GM12878 (cell line): ENCODE results near the gene IER5. TPM values are rescaled to one million over a fixed set of nuclear protein-coding genes. Genes with fewer than 3 reads are reported as not detected.

Experiments used
- BACH1 ChIP-seq: fragments of 450-650 bp; IDR thresholded peaks from 2 replicates; pipeline ENCODE4 v1.6.1; 2017; ENCODE audit warnings: mild to moderate bottlenecking, borderline replicate concordance
- BHLHE40 ChIP-seq, 2 experiments: fragments of 450-650 bp in 1 of 2; IDR thresholded peaks; 2 replicates each; pipeline ENCODE4 v1.6.1; 2011 to 2017; ENCODE audit warnings: low read depth in 2 of 2, borderline replicate concordance in 1 of 2, improper control_type of control experiment in 1 of 2, low read length in 1 of 2, mild to moderate bottlenecking in 1 of 2
- CBX3 ChIP-seq: fragments of 200-600 bp; sonication (generic); IDR thresholded peaks from 2 replicates; pipeline ENCODE4 v1.6.1; 2016; ENCODE audit warnings: low read depth, borderline replicate concordance
- CUX1 ChIP-seq: IDR thresholded peaks from 2 replicates; pipeline ENCODE4 v1.6.1; 2012; ENCODE audit warnings: improper control_type of control experiment, low read depth, low read length; ENCODE audit not compliant: insufficient replicate concordance
- EED ChIP-seq: sonication (generic); IDR thresholded peaks from 2 replicates; pipeline ENCODE4 v1.6.1; 2016; ENCODE audit warnings: antibody characterized with exemption, low read depth
- ETV6 ChIP-seq, 2 experiments: fragments of 450-650 bp in 1 of 2; IDR thresholded peaks in 1 of 2; conservative IDR thresholded peaks in 1 of 2; 2 replicates each; pipeline ENCODE4 v1.6.1; 2014; ENCODE audit warnings: antibody characterized with exemption in 1 of 2, borderline replicate concordance in 1 of 2, low read depth in 1 of 2, mild to moderate bottlenecking in 1 of 2, moderate library complexity in 1 of 2
- EZH2 ChIP-seq: IDR thresholded peaks from 2 replicates; pipeline ENCODE4 v1.6.1; 2012; ENCODE audit warnings: low read depth, mild to moderate bottlenecking, control low read depth, inconsistent platforms, low read length, borderline replicate concordance; ENCODE audit not compliant: control insufficient read depth
- GATAD2B ChIP-seq: fragments of 450-650 bp; conservative IDR thresholded peaks from 2 replicates; pipeline ENCODE4 v1.6.1; 2017; ENCODE audit warnings: low read depth, mild to moderate bottlenecking, moderate library complexity
- HCFC1 ChIP-seq: fragments of 150-350 bp; IDR thresholded peaks from 2 replicates; pipeline ENCODE4 v1.6.1; 2014; ENCODE audit warnings: low read length
- HDAC6 ChIP-seq: fragments of 200-600 bp; sonication (generic); IDR thresholded peaks from one replicate; pipeline ENCODE4 v1.8.0; 2017; ENCODE audit warnings: antibody characterized with exemption; ENCODE audit not compliant: unreplicated experiment
- MEF2A ChIP-seq: IDR thresholded peaks from 2 replicates; pipeline ENCODE4 v1.6.1; 2011; ENCODE audit warnings: low read depth, mild to moderate bottlenecking, low read length, moderate library complexity; ENCODE audit not compliant: insufficient read depth
- NFYA ChIP-seq: IDR thresholded peaks from 2 replicates; pipeline ENCODE4 v1.6.1; 2011; ENCODE audit warnings: low read depth, mild to moderate bottlenecking, low read length, improper control_type of control experiment, borderline replicate concordance
- RCOR1 ChIP-seq: conservative IDR thresholded peaks from 2 replicates; pipeline ENCODE4 v1.6.1; 2012; ENCODE audit warnings: low read depth, low read length, improper control_type of control experiment
- SIN3A ChIP-seq: IDR thresholded peaks from 2 replicates; pipeline ENCODE4 v1.6.1; 2012; ENCODE audit warnings: low read depth, low read length, improper control_type of control experiment
- SIX5 ChIP-seq: IDR thresholded peaks from 2 replicates; pipeline ENCODE4 v1.6.1; 2011; ENCODE audit warnings: mild to moderate bottlenecking, low read depth, low read length, moderate library complexity; ENCODE audit not compliant: severe bottlenecking
- SP1 ChIP-seq: IDR thresholded peaks from one replicate; pipeline ENCODE4 v1.6.1; 2011; ENCODE audit warnings: low read depth, low read length
- TCF3 ChIP-seq: IDR thresholded peaks from 2 replicates; pipeline ENCODE4 v1.6.1; 2012; ENCODE audit warnings: low read depth, mild to moderate bottlenecking, low read length, borderline replicate concordance; ENCODE audit not compliant: insufficient read depth
- YBX1 ChIP-seq: fragments of 450-650 bp; IDR thresholded peaks from 2 replicates; pipeline ENCODE4 v1.6.1; 2016; ENCODE audit warnings: antibody characterized with exemption
- ZBED1 ChIP-seq: IDR thresholded peaks from 2 replicates; pipeline ENCODE4 v1.6.1; 2016; ENCODE audit warnings: borderline replicate concordance
- ZNF24 ChIP-seq: fragments of 450-650 bp; IDR thresholded peaks from 2 replicates; pipeline ENCODE4 v1.6.1; 2017; ENCODE audit warnings: antibody characterized with exemption, mild to moderate bottlenecking
- ZNF622 ChIP-seq: fragments of 450-650 bp; IDR thresholded peaks from 2 replicates; pipeline ENCODE4 v1.6.1; 2017; ENCODE audit warnings: mild to moderate bottlenecking, inconsistent platforms
- polyA plus RNA-seq, 11 experiments: library from polyadenylated mRNA; depleted of rRNA in 4 of 11; unstranded in 6 of 11; stranded (reverse) in 5 of 11; fragments of >200 nt; fragmentation: Nextera tagmentation in 4 of 11; fragmentation: Illumina TruSeq in 1 of 11; extraction: Ambion mirVana in 4 of 11; extraction: Trizol in 1 of 11; gene quantifications; 1 replicate in 1 of 11; 2 replicates in 10 of 11; pipeline versions ENCODE4 v1.2.1 to v1.2.3, GENCODE V29; 2011 to 2016; ENCODE audit warnings: inconsistent platforms in 2 of 11, missing spikeins in 2 of 11, low read depth in 1 of 11
- total RNA-seq, 4 experiments: library from RNA; depleted of rRNA in 3 of 4; stranded (reverse); fragments of >200 nt in 3 of 4; fragmentation: Illumina TruSeq in 1 of 4; extraction: Trizol in 1 of 4; gene quantifications; 2 replicates each; pipeline versions ENCODE4 v1.2.1 to v1.2.3, GENCODE V29; 2013 to 2021
- TF ChIP-seq, protein P1 (sequence below): fragments of 450-650 bp; conservative IDR thresholded peaks from 2 replicates; pipeline ENCODE4 v1.6.1; 2017; ENCODE audit warnings: mild to moderate bottlenecking, moderate library complexity

The IER5 gene
- total and polyA plus RNA-seq, 10 of the 15 experiments (the other 5 are each of a cell fraction or from before 2014, with no cell fraction given) = 4.3 to 75.2 (median 30.5) TPM

- TF ChIP-seq BACH1 (peak; percentile 92), HCFC1 (peak; percentile 47), TCF3 (peak; percentile 94; the same call in 1 of the 2 replicates), ZBED1 (peak; percentile 97), ZNF24 (no peak), SIN3A (peak; percentile 92), NFYA (no peak; the same call in 1 of the 2 replicates), GATAD2B (no peak), EED (peak; percentile 56; the same call in 1 of the 2 replicates), SIX5 (no peak), MEF2A (peak; percentile 28; the same call in 1 of the 2 replicates), EZH2 (no peak), YBX1 (no peak), ETV6 (conservative IDR thresholded peaks at IDR 0.05 in 1 of 2, IDR thresholded peaks at IDR 0.05 in 1 of 2; ENCODE audit: borderline replicate concordance in 1 of 2, low read depth in 1 of 2) (no peak), SP1 (peak; percentile 86), CBX3 (no peak), BHLHE40 (IDR thresholded peaks at IDR 0.05; ENCODE audit: borderline replicate concordance in 1 of 2, low read depth in 2 of 2, low read length in 1 of 2) (peak; percentile 58 to 83; a peak in 3 of 4 replicates), CUX1 (no peak), HDAC6 (peak; percentile 94), RCOR1 (0 out of 2 replicates have a peak, but pooled peaks have one; percentile 43), ZNF622 (no peak)
- TF ChIP-seq, protein P1, sequence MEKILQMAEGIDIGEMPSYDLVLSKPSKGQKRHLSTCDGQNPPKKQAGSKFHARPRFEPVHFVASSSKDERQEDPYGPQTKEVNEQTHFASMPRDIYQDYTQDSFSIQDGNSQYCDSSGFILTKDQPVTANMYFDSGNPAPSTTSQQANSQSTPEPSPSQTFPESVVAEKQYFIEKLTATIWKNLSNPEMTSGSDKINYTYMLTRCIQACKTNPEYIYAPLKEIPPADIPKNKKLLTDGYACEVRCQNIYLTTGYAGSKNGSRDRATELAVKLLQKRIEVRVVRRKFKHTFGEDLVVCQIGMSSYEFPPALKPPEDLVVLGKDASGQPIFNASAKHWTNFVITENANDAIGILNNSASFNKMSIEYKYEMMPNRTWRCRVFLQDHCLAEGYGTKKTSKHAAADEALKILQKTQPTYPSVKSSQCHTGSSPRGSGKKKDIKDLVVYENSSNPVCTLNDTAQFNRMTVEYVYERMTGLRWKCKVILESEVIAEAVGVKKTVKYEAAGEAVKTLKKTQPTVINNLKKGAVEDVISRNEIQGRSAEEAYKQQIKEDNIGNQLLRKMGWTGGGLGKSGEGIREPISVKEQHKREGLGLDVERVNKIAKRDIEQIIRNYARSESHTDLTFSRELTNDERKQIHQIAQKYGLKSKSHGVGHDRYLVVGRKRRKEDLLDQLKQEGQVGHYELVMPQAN = peak; percentile 37; the same call in 1 of the 2 replicates
Measured at GRCh38 chr1:181088079-181089016, at the start of gene IER5 (continued).
